Right lobe of liver (tissue), 4 donors: ENCODE data around the gene CREBBP.

Experiments used
- POLR2A ChIP-seq: fragments of 450-650 bp; IDR thresholded peaks from one replicate; pipeline ENCODE4 v1.6.1; 2017; ENCODE audit warnings: antibody characterized with exemption, mild to moderate bottlenecking
- TF ChIP-seq, protein P1 (sequence below), 4 donors: fragments of 200-600 bp in 3 of 4; fragments of 450-650 bp in 1 of 4; IDR thresholded peaks; one replicate each; pipeline versions ENCODE4 v1.5.1 to v1.8.0; 2016 to 2022; ENCODE audit warnings: antibody characterized with exemption in 4 of 4, mild to moderate bottlenecking in 2 of 4
- donor health status: DM: no; HTN: no; CAD: no.
- donor health status: DM: no; HTN: no; CAD: no.
- donor health status: DM: no; HTN: yes; CAD: no.

DNA sequence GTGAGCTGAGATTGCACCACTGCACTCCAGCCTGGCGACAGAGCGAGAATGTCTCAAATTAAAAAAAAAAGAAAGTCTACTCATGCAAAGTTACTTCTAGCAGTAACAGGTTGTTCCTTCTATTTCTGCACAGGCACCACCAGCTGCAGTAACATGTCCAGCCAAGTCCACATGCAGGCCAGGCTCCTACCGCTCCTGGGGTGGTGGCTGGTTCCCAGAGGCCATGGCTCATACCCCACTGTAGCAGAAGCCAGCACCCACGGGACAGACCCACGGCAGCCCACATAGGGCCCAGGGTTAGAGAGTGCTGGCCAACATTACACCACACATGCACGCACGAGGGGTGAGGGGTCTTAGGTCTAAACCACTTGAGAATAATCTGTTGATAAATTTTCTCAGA is 136.5 kb downstream of the CREBBP start:
- TF ChIP-seq, protein P1, sequence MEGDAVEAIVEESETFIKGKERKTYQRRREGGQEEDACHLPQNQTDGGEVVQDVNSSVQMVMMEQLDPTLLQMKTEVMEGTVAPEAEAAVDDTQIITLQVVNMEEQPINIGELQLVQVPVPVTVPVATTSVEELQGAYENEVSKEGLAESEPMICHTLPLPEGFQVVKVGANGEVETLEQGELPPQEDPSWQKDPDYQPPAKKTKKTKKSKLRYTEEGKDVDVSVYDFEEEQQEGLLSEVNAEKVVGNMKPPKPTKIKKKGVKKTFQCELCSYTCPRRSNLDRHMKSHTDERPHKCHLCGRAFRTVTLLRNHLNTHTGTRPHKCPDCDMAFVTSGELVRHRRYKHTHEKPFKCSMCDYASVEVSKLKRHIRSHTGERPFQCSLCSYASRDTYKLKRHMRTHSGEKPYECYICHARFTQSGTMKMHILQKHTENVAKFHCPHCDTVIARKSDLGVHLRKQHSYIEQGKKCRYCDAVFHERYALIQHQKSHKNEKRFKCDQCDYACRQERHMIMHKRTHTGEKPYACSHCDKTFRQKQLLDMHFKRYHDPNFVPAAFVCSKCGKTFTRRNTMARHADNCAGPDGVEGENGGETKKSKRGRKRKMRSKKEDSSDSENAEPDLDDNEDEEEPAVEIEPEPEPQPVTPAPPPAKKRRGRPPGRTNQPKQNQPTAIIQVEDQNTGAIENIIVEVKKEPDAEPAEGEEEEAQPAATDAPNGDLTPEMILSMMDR (IDR thresholded peaks at IDR 0.05), result no peak
- no peak for TF ChIP-seq POLR2A
